Ovary (tissue), 3 donors: Measurements from ENCODE around the gene NOC4L.

ENCODE experiments used
- CTCF ChIP-seq, 3 donors: fragments of 450-650 bp in 2 of 3; fragments of 200-600 bp in 1 of 3; IDR thresholded peaks; one replicate each; pipeline versions ENCODE4 v1.5.1 to v1.8.0; 2016 to 2022; ENCODE audit warnings: antibody characterized with exemption in 3 of 3, mild to moderate bottlenecking in 1 of 3
- POLR2A ChIP-seq: fragments of 450-650 bp; IDR thresholded peaks from one replicate; pipeline ENCODE4 v1.6.1; 2017; ENCODE audit warnings: antibody characterized with exemption, mild to moderate bottlenecking, moderate library complexity
- donor health status: DM: no; HTN: no; CAD: no.

GRCh38 chr12:132129007-132129406, 15.2 kb upstream of the NOC4L start:
- TF ChIP-seq CTCF (IDR thresholded peaks at IDR 0.05) (no peak), POLR2A (no peak)
